Stimulated activated CD4-positive, alpha-beta T cell treated with anti-CD3 and anti-CD28 coated beads, Interleukin-15, amount 100 ng/mL, for 1 hour (primary cell): ENCODE data around the gene ARID3A.
"Not testable (repeated sequence)": the region's sequence is repeated elsewhere in the genome, so short reads cannot be mapped to it uniquely, and the experiment has no call there.

ENCODE experiments used
- DNase-seq, 2 donors: peaks; one replicate each; pipeline ENCODE4 v3.0.0-alpha.2; 2020; ENCODE audit warnings: low read depth in 1 of 2, low spot score in 1 of 2

ARID3A gene

DNA sequence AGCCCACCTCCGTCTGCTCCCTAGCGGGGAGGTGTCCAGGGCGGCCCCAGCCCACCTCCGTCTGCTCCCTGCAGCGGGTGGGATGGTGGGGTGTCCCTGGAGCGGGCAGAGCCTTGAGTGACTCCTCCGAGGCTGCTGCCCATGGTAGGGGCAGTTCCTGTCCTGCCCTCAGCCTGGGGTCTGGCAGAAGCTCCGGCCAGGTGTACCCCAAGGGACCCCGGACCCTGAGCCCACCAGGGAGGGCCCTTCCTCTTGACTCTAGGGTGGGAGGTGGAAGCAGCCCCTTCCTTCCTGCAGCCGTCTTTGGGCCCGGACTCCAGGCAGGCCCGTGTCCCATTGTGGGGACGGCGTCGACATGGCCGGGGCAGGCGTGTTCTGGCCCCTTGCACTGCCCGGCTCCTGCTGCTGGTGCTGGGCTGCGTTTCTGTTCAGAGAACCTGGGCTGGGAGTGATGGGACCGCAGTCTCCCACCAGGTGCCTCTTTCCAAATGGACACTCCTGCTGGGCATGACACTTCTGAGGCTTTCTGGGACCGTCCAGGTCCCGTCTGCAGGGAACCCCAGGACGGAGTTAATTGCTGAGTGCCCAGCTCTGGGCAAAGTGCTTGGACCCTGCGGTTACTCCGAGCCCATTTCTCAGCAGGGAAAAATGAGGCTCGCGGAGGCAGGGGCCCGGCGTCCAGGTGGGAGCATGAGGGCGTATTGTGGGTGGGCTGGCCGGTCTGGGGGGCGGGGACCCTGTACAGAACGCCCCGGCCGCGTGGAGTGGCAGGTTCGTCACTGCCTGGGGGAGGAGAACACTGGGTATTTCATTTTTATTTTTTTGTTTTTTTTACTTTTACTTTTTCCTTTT is 19.8 kb downstream of the ARID3A start:
- DNase-seq: no peak

- no peak for DNase-seq
These were observed 21.4 kb downstream of the ARID3A start for GRCh38 chr19:947090-947706.

GRCh38 chr19:947707-948539 is 22.1 kb downstream of the ARID3A start:
- DNase-seq: no peak

DNA sequence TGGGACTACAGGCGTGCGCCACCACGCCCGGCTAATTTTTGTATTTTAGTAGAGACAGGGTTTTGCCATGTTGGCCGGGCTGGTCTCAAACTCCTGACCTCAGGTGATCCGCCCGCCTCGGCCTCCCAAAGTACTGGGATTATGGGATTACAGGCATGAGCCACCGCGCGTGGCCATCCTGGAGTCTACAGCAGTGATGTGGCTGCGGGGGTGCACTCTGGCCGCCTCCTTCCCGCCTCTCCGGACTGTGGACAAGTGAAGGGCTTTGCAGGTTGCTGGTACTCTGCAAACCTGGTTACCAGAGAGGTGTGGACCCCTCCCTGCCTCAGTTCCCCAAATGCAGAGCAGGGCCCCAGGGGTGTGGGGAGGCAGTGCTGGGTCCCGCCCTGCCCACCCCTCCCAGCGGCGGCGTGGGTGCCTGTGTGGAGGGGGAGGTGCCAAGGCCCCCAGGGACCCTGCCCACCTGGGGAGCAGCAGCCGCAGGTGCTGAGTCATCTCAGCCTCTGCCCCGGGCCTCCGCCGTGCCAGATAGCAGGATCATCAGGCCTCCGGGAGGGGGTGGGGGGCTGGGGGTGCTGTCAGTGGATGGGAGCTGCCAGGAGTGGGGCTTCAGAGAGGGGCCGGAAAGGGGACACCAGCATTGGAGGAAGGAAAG is 23.1 kb downstream of the ARID3A start:
- no peak for DNase-seq

- DNase-seq: no peak
These were observed 24.7 kb downstream of the ARID3A start for GRCh38 chr19:950352-951066.

GRCh38 chr19:952049-952679 is 26.3 kb downstream of the ARID3A start:
- no peak for DNase-seq

DNA sequence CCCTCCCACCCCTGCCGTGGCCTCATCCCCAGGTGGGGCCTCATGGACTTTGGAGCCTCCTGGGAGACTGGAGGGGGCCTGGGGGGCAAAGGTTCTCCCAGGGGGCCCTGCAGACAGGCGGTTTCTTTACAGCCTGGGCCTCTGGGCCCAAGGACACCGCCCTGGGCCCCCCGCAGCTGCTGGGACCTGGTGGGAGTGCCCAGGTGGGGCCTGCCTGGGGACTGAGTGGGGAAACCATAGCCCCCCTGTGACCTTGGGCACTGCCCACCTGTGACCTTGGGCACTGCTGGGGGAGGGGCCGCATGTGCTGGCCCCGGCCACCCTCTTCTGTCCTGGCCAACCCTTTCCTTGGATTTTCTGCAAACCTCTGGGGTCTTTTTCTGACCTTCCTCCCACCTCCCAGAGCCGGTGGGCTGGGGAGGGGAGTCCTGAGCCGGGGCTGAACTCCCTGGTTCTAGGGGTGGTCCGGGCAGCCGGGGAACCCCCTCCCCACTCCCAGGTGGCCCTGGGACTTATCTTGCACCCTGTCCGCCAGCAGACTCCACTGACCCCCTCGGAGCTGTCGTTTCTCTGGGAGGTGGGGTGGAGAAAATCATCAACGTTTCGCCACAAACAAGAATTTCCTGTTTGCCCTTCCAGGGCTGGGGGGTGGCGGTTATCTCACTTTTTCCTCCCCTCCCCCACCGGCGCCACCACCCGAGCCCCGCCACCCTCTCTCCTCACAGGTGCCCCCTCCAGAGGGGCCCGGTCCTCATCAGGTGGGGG is 27.0 kb downstream of the ARID3A start:
- no peak for DNase-seq

DNA sequence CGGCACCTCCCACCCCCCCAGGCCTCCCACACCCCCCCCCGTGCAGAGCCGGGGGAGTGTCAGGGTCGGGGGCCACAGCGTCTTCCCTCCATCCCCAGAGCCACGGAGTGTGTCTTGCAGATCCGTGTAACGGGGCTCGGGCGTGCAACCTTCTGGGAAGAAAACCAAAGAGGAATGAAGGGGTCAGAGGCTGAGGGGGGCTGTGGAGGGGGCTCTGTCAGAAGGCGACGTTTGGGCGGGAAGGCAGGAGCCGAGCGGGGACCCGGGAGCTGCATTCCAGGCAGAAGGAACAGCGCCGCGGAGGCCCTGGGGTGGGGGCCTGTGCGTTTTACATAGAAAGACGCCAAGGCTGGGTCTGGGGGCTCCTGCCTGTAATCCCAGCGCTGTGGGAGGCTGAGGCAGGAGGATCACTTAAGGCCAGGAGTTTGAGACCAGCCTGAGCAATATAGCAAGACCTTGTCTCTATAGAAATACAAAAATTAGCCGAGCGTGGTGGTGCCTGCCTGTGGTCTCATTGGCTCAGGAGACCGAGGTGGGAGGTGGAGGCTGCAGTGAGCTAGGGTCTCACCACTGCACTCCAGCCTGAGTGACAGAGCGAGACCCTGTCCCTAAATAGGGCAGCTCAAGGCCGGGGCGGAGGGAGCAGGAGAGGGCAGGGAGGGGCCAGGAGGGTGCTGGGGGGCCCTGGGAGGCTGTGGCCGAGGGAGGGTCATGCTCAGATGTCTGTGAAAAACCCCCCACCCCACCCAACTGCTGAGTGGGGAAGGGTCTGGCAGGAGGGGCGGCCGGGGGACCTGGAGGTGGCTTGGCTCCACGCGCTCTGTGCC is 27.8 kb downstream of the ARID3A start:
- DNase-seq: no peak

DNA sequence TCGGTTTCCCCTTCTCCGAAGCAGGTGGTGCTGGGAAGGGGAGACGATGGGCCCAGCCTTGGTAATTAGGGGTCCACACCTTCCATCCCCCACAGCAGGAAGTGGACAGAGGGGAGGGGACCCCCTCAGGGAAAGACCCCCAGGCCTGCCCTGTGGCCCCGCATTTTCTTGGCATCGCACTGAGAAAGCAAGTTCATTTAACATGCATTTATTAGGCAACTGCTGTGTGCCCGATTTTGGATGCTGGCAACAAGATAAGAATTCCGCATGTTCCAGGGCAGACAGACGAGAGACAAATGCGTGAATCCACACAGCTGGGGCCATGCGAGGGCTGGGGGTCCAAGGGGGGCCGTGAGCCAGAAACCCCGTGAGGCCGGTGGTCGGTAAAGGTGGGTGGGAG is 28.4 kb downstream of the ARID3A start:
- DNase-seq: no peak

- no peak for DNase-seq
These were observed 29.0 kb downstream of the ARID3A start for GRCh38 chr19:954672-955494.

DNA sequence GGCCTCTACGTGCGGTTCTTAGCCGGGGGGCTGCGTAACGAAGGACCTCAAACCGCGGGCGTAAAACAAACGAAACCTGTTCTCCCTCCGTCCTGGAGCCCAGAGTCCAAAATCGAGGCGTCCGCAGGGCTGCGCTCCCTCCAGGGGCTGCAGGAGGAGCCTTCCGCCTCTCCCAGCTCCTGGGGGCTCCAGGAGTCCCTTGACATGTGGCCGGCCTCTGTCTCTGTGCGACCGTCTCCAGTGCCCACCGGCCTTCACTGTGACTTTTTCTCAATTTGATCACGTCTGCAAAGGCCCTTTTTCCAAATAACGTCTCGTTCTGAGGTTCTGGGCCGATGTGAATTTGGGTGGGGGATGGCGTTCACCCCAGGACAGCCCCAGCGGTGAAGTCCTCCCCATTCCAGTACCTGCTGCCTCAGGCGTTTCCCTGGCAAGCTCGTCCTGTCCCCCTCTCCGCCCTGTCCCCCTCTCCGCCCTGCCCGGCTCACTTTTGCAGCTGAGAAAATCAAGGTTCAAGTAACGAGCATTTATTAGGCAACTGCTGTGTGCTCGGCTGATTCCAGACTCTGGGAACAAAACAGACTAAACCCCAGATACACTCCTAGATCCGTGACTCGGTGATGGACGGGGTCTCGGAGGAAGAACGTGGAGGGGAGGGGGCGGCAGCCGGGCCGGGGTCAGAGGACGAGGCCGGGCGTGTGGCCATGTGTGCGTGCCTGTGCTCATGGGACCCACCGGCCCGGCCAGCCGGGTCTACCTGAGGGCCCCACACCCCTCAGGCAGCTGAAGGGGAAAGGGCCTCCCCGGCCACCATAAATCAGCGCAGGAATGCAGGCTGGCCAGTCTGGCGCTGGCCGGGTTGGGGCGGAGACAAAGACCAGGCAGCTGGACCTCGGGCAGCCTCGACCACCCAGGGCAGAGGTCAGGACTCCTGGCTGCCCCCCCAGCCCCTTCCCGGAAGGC is 30.2 kb downstream of the ARID3A start:
- no peak for DNase-seq

GRCh38 chr19:956766-957440 is 31.1 kb downstream of the ARID3A start:
- DNase-seq: no peak

DNA sequence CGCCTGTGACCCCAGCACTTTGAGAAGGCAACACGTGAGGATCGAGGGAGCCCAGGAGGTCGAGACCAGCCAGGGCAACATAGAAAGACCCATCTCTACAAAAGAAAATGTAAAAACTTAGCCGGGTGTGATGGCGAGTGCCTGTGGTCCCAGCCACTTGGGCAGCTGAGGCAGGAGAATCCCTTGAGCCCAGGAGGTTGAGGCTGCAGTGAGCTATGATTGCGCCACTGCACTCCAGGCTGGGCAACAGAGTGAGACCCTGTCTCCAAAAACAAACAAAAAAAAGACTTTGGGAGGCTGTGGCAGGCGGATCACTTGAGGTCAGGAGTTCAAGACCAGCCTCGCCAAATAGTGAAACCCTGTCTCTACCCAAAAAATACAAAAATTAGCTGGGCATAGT is 31.7 kb downstream of the ARID3A start:
- not testable (repeated sequence) for DNase-seq

GRCh38 chr19:958967-959855 is 33.4 kb downstream of the ARID3A start:
- no peak for DNase-seq

- no peak for DNase-seq
These were observed 34.2 kb downstream of the ARID3A start for GRCh38 chr19:960020-960419.
